Measurements from ENCODE around the gene DLST. TPM values are rescaled to one million over a fixed set of nuclear protein-coding genes. Genes with fewer than 3 reads are reported as not detected.

Gene DLST
- polyA plus RNA-seq, 2 of the 4 experiments (the other 2 are of a cell fraction) = 102 to 129 TPM

GRCh38 chr14:74946659-74947281, 65.1 kb downstream of the DLST start:
- WGBS (ENCODE audit: missing lambda C conversion rate) = 29% methylated on average over 5 of the region's 5 CpGs
- POLR2A ChIA-PET = interaction anchor here (0.8 kb wide), 1 partner anchor 123 kb away, joined by 3 read pairs; the partner anchor contains the start of gene ZC2HC1C
- ATAC-seq (peak in 1 of 2 experiments; percentile 10; a peak in 3 of 6 replicates), FAIRE-seq (no peak), DNase-seq (ENCODE audit: low read depth in 1 of 2, low spot score in 1 of 2) (peak in 1 of 2 experiments; percentile 24)
- Histone ChIP-seq H3K4me2 (peak overlapping the region; percentile 66), H3K4me1 (peaks cover 21% of the 10 kb centered on the region), H3K9me3 (no peaks in the 10 kb centered on the region), H3K4me3 (no peak overlapping the region), H3K27ac (peak overlapping the region in 1 of 2 experiments; percentile 65; a peak in 4 of 6 replicates)
- TF ChIP-seq CHD2 (IDR thresholded peaks at IDR 0.05; ENCODE audit: low read length, partially characterized antibody) (no peak), RAD21 (conservative IDR thresholded peaks at IDR 0.05 in 1 of 2, IDR thresholded peaks at IDR 0.05 in 1 of 2) (peak in 1 of 2 experiments; percentile 14; a peak in 2 of 5 replicates)
- CTCF ChIA-PET = interaction anchor here (0.6 to 7.9 kb wide), 25 partner anchors 10 to 321 kb away, joined by 3 to 105 read pairs (median 5); partner anchors contain the start of genes ACYP1, EIF2B2, PGF and RPS6KL1

GRCh38 chr14:74947353-74948227, 65.9 kb downstream of the DLST start:
- CTCF ChIA-PET = interaction anchor here (0.8 to 7.9 kb wide), 25 partner anchors 10 to 147 kb away, joined by 3 to 105 read pairs (median 4); partner anchors contain the start of genes ACYP1, EIF2B2, PGF and RPS6KL1
- no peak overlapping the region for H3K4me2 ChIP-seq

More at GRCh38 chr14:74947353-74948227, 65.9 kb downstream of the DLST start:
- H3K9me3 ChIP-seq = no peaks in the 10 kb centered on the region
- POLR2A ChIA-PET = no interaction called here
- DNase-seq (ENCODE audit: low read depth in 1 of 2, low spot score in 1 of 2) = no peak
- H3K4me1 ChIP-seq = peaks cover 21% of the 10 kb centered on the region
- no peak for ATAC-seq
- TF ChIP-seq HES2 (IDR thresholded peaks at IDR 0.05) (no peak), SMC3 (IDR thresholded peaks at IDR 0.05) (no peak), TFCP2L1 (CRISPR knock-in tag; IDR thresholded peaks at IDR 0.05) (no peak), TP53 (CRISPR knock-in tag; IDR thresholded peaks at IDR 0.05) (no peak), KDM5A (IDR thresholded peaks at IDR 0.05) (no peak), REST (IDR thresholded peaks at IDR 0.05) (no peak), HOXA7 (CRISPR knock-in tag; IDR thresholded peaks at IDR 0.05) (no peak), ZNF302 (CRISPR knock-in tag; IDR thresholded peaks at IDR 0.05) (no peak), RCOR1 (IDR thresholded peaks at IDR 0.05; ENCODE audit: low read depth, low read length) (no peak), ELK1 (IDR thresholded peaks at IDR 0.05; ENCODE audit: low read depth, low read length) (no peak), HDAC2 (IDR thresholded peaks at IDR 0.05) (no peak), NFE2L2 (conservative IDR thresholded peaks at IDR 0.05; ENCODE audit: low read length) (no peak), JUN (IDR thresholded peaks at IDR 0.05) (no peak), JUNB (IDR thresholded peaks at IDR 0.05) (no peak), FOXS1 (CRISPR knock-in tag; IDR thresholded peaks at IDR 0.05) (no peak)
- no peak for FAIRE-seq
- no peak overlapping the region for H3K27ac ChIP-seq
- H3K4me3 ChIP-seq = no peak overlapping the region
- 82% methylated on average over 12 of the region's 13 CpGs for WGBS (ENCODE audit: missing lambda C conversion rate)
